A549 (cell line): Measurements from ENCODE around the gene MSI2. TPM values are rescaled to one million over a fixed set of nuclear protein-coding genes. Genes with fewer than 3 reads are reported as not detected.

ENCODE experiments used
- ATAC-seq, 2 experiments: fragments of 200-7000 bp in 1 of 2; fragments of >200 bp in 1 of 2; cut with Nextera tagmentation in 1 of 2; cut with Tn5 transposase in 1 of 2; 3 replicates each; pipeline versions ENCODE4 v1.8.0 to v1.9.1; 2018 to 2020; ENCODE audit warnings: mild to moderate bottlenecking in 1 of 2, moderate library complexity in 1 of 2
- CTCF ChIA-PET: fragments of 300-600 bp; sonication (Branson Sonifier 250); formaldehyde crosslinking; extraction: SDS; loops from one replicate; lab custom pipeline; 2021; ENCODE audit warnings: antibody characterized with exemption, inconsistent platforms; lab: Yijun Ruan, JAX
- POLR2A ChIA-PET: fragments of 350-600 bp; formaldehyde crosslinking; extraction: SDS; loops from one replicate; lab custom pipeline; 2021; ENCODE audit warnings: antibody characterized with exemption, inconsistent platforms; lab: Yijun Ruan, JAX
- DNase-seq, 2 experiments: peaks; one replicate each; pipeline versions ENCODE4 v3.0.0 to v3.0.0-alpha.2; 2011 to 2016; ENCODE audit warnings: low read depth in 1 of 2, low spot score in 1 of 2
- FAIRE-seq: peaks from 2 replicates; lab custom pipeline; 2011; peaks lifted over from hg19 to GRCh38; lab: Jason Lieb, UNC
- H3K27ac ChIP-seq, 2 experiments: fragments of >200 bp; sonication (Bioruptor Twin); formaldehyde crosslinking; 3 replicates each; pipeline ENCODE4 v1.5.1; 2016 to 2017
- H3K4me1 ChIP-seq: fragments of >200 bp; sonication (Bioruptor Twin); formaldehyde crosslinking; 3 replicates; pipeline ENCODE4 v1.6.1; 2016
- H3K4me2 ChIP-seq: fragments of >200 bp; sonication (Bioruptor Twin); formaldehyde crosslinking; 3 replicates; pipeline ENCODE4 v1.6.1; 2016
- H3K4me3 ChIP-seq: fragments of >200 bp; sonication (Bioruptor Twin); formaldehyde crosslinking; 3 replicates; pipeline ENCODE4 v1.5.1; 2016
- H3K9me3 ChIP-seq: fragments of >200 bp; sonication (Bioruptor Twin); formaldehyde crosslinking; 3 replicates; pipeline ENCODE4 v1.6.1; 2016
- BCL3 ChIP-seq: fragments of >200 bp; sonication (Bioruptor Twin); formaldehyde crosslinking; IDR thresholded peaks from 3 replicates; pipeline ENCODE4 v1.6.1; 2016
- CHD2 ChIP-seq: fragments of 150-350 bp; IDR thresholded peaks from 2 replicates; pipeline ENCODE4 v1.6.1; 2014; ENCODE audit warnings: low read length; ENCODE audit not compliant: partially characterized antibody
- CHD4 ChIP-seq: fragments of 200-600 bp; sonication (generic); IDR thresholded peaks from 2 replicates; pipeline ENCODE4 v1.6.1; 2016; ENCODE audit warnings: antibody characterized with exemption, mild to moderate bottlenecking, borderline replicate concordance
- EHMT2 ChIP-seq: fragments of 200-600 bp; sonication (generic); IDR thresholded peaks from 2 replicates; pipeline ENCODE4 v1.6.1; 2016; ENCODE audit warnings: antibody characterized with exemption, low read depth, mild to moderate bottlenecking, moderate library complexity
- ESRRA ChIP-seq: fragments of 150-350 bp; IDR thresholded peaks from 2 replicates; pipeline ENCODE4 v1.6.1; 2014; ENCODE audit warnings: mild to moderate bottlenecking, low read length, borderline replicate concordance
- FOXS1 ChIP-seq: fragments of 250-450 bp; sonication (Bioruptor Pico); IDR thresholded peaks from 2 replicates; pipeline ENCODE4 v1.5.0; 2020; ENCODE audit warnings: mild to moderate bottlenecking, moderate library complexity
- HOXA7 ChIP-seq: fragments of 250-450 bp; sonication (Bioruptor Pico); IDR thresholded peaks from 2 replicates; pipeline ENCODE4 v1.5.0; 2020; ENCODE audit warnings: mild to moderate bottlenecking, moderate library complexity
- HOXB13 ChIP-seq: fragments of 250-450 bp; sonication (Bioruptor Pico); IDR thresholded peaks from 2 replicates; pipeline ENCODE4 v1.5.0; 2020; ENCODE audit warnings: low read depth, mild to moderate bottlenecking, moderate library complexity
- JUN ChIP-seq, 2 experiments: fragments of >200 bp; sonication (Bioruptor Twin); formaldehyde crosslinking; IDR thresholded peaks; 2 replicates in 1 of 2; 3 replicates in 1 of 2; pipeline ENCODE4 v1.6.1; 2016 to 2017
- JUNB ChIP-seq: fragments of >200 bp; sonication (Bioruptor Twin); formaldehyde crosslinking; IDR thresholded peaks from 2 replicates; pipeline ENCODE4 v1.6.1; 2016
- KDM5A ChIP-seq: fragments of 200-600 bp; sonication (generic); IDR thresholded peaks from 2 replicates; pipeline ENCODE4 v1.6.1; 2016; ENCODE audit warnings: antibody characterized with exemption, mild to moderate bottlenecking
- MAX ChIP-seq: IDR thresholded peaks from 2 replicates; pipeline ENCODE4 v1.6.1; 2012
- MYC ChIP-seq: IDR thresholded peaks from 2 replicates; pipeline ENCODE4 v1.6.1; 2012; ENCODE audit warnings: mild to moderate bottlenecking, inconsistent platforms, low read length, improper control_type of control experiment, borderline replicate concordance
- NR3C1 ChIP-seq: fragments of >200 bp; sonication (Bioruptor Twin); formaldehyde crosslinking; IDR thresholded peaks from 3 replicates; pipeline ENCODE4 v1.6.1; 2017
- PHF8 ChIP-seq: fragments of 200-600 bp; sonication (generic); IDR thresholded peaks from 2 replicates; pipeline ENCODE4 v1.6.1; 2016; ENCODE audit warnings: low read depth, mild to moderate bottlenecking, antibody characterized with exemption, moderate library complexity, borderline replicate concordance
- POLR2A ChIP-seq: IDR thresholded peaks from 2 replicates; pipeline ENCODE4 v1.6.1; 2012; ENCODE audit warnings: mild to moderate bottlenecking, low read length
- POLR2AphosphoS2 ChIP-seq: conservative IDR thresholded peaks from 2 replicates; pipeline ENCODE4 v1.6.1; 2012; ENCODE audit warnings: low read length, improper control_type of control experiment, inconsistent platforms
- RAD21 ChIP-seq, 2 experiments: fragments of >200 bp in 1 of 2; sonication (Bioruptor Twin) in 1 of 2; formaldehyde crosslinking in 1 of 2; IDR thresholded peaks in 1 of 2; conservative IDR thresholded peaks in 1 of 2; 2 replicates in 1 of 2; 3 replicates in 1 of 2; pipeline ENCODE4 v1.6.1; 2012 to 2018; ENCODE audit warnings: inconsistent platforms in 1 of 2
- RARB ChIP-seq: fragments of 250-450 bp; sonication (Bioruptor Pico); IDR thresholded peaks from 2 replicates; pipeline ENCODE4 v1.8.0; 2021; ENCODE audit warnings: mild to moderate bottlenecking, moderate library complexity
- REST ChIP-seq: fragments of 200-600 bp; sonication (generic); IDR thresholded peaks from 2 replicates; pipeline ENCODE4 v1.6.1; 2016; ENCODE audit warnings: antibody characterized with exemption, mild to moderate bottlenecking, moderate library complexity
- RFX5 ChIP-seq: fragments of 450-650 bp; IDR thresholded peaks from 2 replicates; pipeline ENCODE4 v1.7.1; 2014; ENCODE audit warnings: antibody characterized with exemption, mild to moderate bottlenecking, moderate library complexity
- SREBF2 ChIP-seq: fragments of 450-650 bp; IDR thresholded peaks from 2 replicates; pipeline ENCODE4 v1.6.1; 2014; ENCODE audit warnings: mild to moderate bottlenecking, moderate library complexity
- TP53 ChIP-seq: fragments of 250-450 bp; sonication (Bioruptor Pico); IDR thresholded peaks from 2 replicates; pipeline ENCODE4 v1.5.0; 2021; ENCODE audit warnings: mild to moderate bottlenecking, moderate library complexity
- USF2 ChIP-seq: fragments of 450-650 bp; IDR thresholded peaks from 2 replicates; pipeline ENCODE4 v1.6.1; 2014; ENCODE audit warnings: antibody characterized with exemption
- ZFP36 ChIP-seq: fragments of 450-650 bp; IDR thresholded peaks from 2 replicates; pipeline ENCODE4 v1.6.1; 2014; ENCODE audit warnings: borderline replicate concordance; ENCODE audit not compliant: partially characterized antibody
- WGBS: methylation state at CpG from one replicate; pipeline ENCODE4 v1.1.6; 2017; ENCODE audit errors: missing lambda C conversion rate; 5-methylcytosine and 5-hydroxymethylcytosine counted together
- polyA plus RNA-seq, 4 experiments: library from polyadenylated mRNA; depleted of rRNA in 3 of 4; stranded (reverse); fragments of >200 nt; fragmentation: RNase III in 1 of 4; extraction: RNeasy Plus Mini Kit Qiagen cat#74134 plus additional on column Dnase treatment in 1 of 4; gene quantifications; 2 replicates in 3 of 4; 3 replicates in 1 of 4; pipeline ENCODE4 v1.2.3, GENCODE V29; 2011 to 2017

The MSI2 gene
- polyA plus RNA-seq, 2 of the 4 experiments (the other 2 are of a cell fraction) = 43.6 to 44.4 TPM

- POLR2A ChIA-PET = interaction anchor here (0.6 kb wide), 1 partner anchor 273 kb away, joined by 3 read pairs; no protein-coding TSS in a partner anchor
- FAIRE-seq = no peak
- 37% methylated on average over 7 of the region's 7 CpGs for WGBS
Measured at GRCh38 chr17:57713140-57713539, 456.8 kb downstream of the MSI2 start.

GRCh38 chr17:57714665-57715180 lies 458.4 kb downstream of the MSI2 start:
- no peak for DNase-seq
- ChIA-PET POLR2A (interaction anchor here (0.5 to 0.7 kb wide), 2 partner anchors 34 to 890 kb away, joined by 3 read pairs; no protein-coding TSS in a partner anchor), CTCF (interaction anchor here (0.9 to 2.9 kb wide), 4 partner anchors 43 to 472 kb away, joined by 3 to 7 read pairs (median 4); no protein-coding TSS in a partner anchor)
- no peak overlapping the region for H3K4me2 ChIP-seq
- ATAC-seq = no peak
- TF ChIP-seq RARB (no peak), POLR2A (no peak), EHMT2 (no peak), JUN (IDR thresholded peaks at IDR 0.05) (no peak), JUNB (no peak), FOXS1 (no peak), RAD21 (conservative IDR thresholded peaks at IDR 0.05 in 1 of 2, IDR thresholded peaks at IDR 0.05 in 1 of 2) (no peak), POLR2AphosphoS2 (no peak), MYC (no peak), RFX5 (no peak), HOXA7 (CRISPR knock-in tag) (no peak), KDM5A (no peak), CHD4 (no peak), ZFP36 (no peak), MAX (no peak), HOXB13 (CRISPR knock-in tag) (no peak)
- H3K4me3 ChIP-seq = no peak overlapping the region
- no peaks in the 10 kb centered on the region for H3K4me1 ChIP-seq
- 34% methylated on average over 7 of the region's 7 CpGs for WGBS
- no peak for FAIRE-seq
- H3K9me3 ChIP-seq = peaks cover 8% of the 10 kb centered on the region; the same call in 1 of the 3 replicates
- no peak overlapping the region for H3K27ac ChIP-seq

More at GRCh38 chr17:57713140-57713539, 456.8 kb downstream of the MSI2 start:
- TF ChIP-seq NR3C1 = no peak
- TF ChIP-seq HOXB13 (CRISPR knock-in tag) = no peak
- no peak for TF ChIP-seq CHD2
- TF ChIP-seq POLR2AphosphoS2 = no peak
- no peak for TF ChIP-seq TP53 (CRISPR knock-in tag)
- no peak for TF ChIP-seq HOXA7 (CRISPR knock-in tag)
- no peak for TF ChIP-seq ESRRA
- no peak for TF ChIP-seq BCL3
- TF ChIP-seq PHF8 = no peak
- TF ChIP-seq RFX5 = no peak
- no peak for TF ChIP-seq REST
- no peak for TF ChIP-seq SREBF2
- no peak for TF ChIP-seq USF2
- DNase-seq (no peak), ATAC-seq (no peak)
- H3K9me3 ChIP-seq = peaks cover 8% of the 10 kb centered on the region; the same call in 1 of the 3 replicates
- no peak overlapping the region for H3K27ac ChIP-seq
- H3K4me3 ChIP-seq = no peak overlapping the region
- CTCF ChIA-PET = interaction anchor here (0.9 to 1.2 kb wide), 3 partner anchors 34 to 115 kb away, joined by 3 to 4 read pairs (median 3); no protein-coding TSS in a partner anchor
- no peaks in the 10 kb centered on the region for H3K4me1 ChIP-seq
- H3K4me2 ChIP-seq = no peak overlapping the region
